ENCODE results near the gene NEUROD4.
A peak's percentile ranks its signal among the peaks of the same experiment; 100 is the strongest.

Gene NEUROD4

DNA sequence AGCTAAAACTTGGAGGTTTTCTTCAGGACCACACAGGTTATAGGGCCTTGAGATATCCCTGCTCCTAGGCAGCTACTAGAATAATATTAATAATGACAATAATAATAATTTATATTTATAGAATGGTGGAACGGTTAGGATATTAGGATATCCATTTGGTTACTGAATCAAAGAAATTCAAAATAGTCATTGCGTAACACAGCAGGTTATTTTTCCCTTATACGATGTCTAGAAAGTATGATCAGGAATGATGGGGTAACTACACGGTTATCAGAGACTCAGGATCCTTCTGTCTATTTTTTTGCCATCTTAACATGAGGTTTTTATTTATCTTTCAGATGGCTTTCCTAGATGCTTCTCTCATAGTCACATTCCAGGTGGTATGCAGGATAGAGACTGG lies 39.0 kb downstream of the NEUROD4 start:
- no peak for DNase-seq (ENCODE audit: low read depth, low spot score)
- Histone ChIP-seq H3K4me1 (ENCODE audit: control insufficient read depth, insufficient read depth, low read length) (peaks cover 1% of the 10 kb centered on the region; the same call in 1 of the 2 replicates), H3K27me3 (ENCODE audit: control insufficient read depth, insufficient read depth, low read length) (no peaks in the 10 kb centered on the region), H3K27ac (ENCODE audit: low read length) (no peak overlapping the region), H3K36me3 (ENCODE audit: control insufficient read depth, insufficient read depth, low read length) (no peaks in the 10 kb centered on the region), H3K4me3 (ENCODE audit: low read length) (no peak overlapping the region), H3K9me3 (ENCODE audit: control insufficient read depth, insufficient read depth, low read length) (no peaks in the 10 kb centered on the region)
- 100% methylated on average over 1 of the region's 4 CpGs for WGBS (ENCODE audit: insufficient coverage, insufficient read length)

DNA sequence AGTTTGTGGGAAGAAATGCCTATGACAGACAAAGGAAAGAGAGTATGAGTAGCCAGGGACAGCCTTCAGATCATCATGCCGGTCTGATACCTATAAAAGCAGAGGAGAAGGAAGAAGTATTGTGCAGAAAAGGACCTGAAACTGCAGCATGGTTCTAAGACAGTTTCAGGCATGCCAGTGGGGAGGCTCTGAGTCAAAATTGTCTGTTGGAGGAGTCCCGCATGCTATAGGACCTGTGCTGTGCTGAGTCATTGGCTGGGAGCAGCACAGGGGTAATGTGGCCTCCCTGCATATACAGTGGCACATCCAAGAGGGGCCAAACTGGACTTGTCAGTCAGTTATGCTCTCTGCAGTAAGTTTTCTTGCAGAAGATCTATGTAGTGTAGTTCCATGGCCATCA lies 40.7 kb downstream of the NEUROD4 start:
- no peak overlapping the region for H3K27ac ChIP-seq (ENCODE audit: low read length)
- H3K27me3 ChIP-seq (ENCODE audit: control insufficient read depth, insufficient read depth, low read length) = no peaks in the 10 kb centered on the region
- no peaks in the 10 kb centered on the region for H3K36me3 ChIP-seq (ENCODE audit: control insufficient read depth, insufficient read depth, low read length)
- no peak overlapping the region for H3K4me3 ChIP-seq (ENCODE audit: low read length)
- no peaks in the 10 kb centered on the region for H3K9me3 ChIP-seq (ENCODE audit: control insufficient read depth, insufficient read depth, low read length)
- WGBS (ENCODE audit: insufficient coverage, insufficient read length) = no CpG with 5 or more reads among the region's 2 CpGs
- DNase-seq (ENCODE audit: low read depth, low spot score) = no peak
- H3K4me1 ChIP-seq (ENCODE audit: control insufficient read depth, insufficient read depth, low read length) = peaks cover 1% of the 10 kb centered on the region; the same call in 1 of the 2 replicates

DNA sequence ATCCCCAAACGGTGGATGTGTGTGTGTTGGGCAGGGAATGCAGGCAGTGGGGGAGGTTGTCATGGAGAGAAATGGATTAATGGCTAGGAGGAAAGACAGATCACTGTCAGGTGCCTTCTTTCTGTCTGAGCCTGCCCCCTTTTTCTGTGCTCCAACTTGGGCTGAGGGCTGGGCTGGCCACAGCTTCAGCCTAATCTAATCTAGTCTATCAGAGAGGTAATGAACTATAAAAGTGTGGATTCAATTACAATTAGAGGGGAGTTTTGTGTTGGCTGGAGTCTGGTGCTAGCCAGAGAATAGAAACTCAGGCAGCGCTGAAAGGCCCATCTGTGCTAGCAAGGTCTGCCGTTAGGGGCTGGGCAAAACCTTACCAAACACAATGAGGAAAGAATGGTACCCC lies 41.2 kb downstream of the NEUROD4 start:
- peaks cover 1% of the 10 kb centered on the region; the same call in 1 of the 2 replicates for H3K4me1 ChIP-seq (ENCODE audit: control insufficient read depth, insufficient read depth, low read length)
- no peak overlapping the region for H3K27ac ChIP-seq (ENCODE audit: low read length)
- no peaks in the 10 kb centered on the region for H3K27me3 ChIP-seq (ENCODE audit: control insufficient read depth, insufficient read depth, low read length)
- no peaks in the 10 kb centered on the region for H3K36me3 ChIP-seq (ENCODE audit: control insufficient read depth, insufficient read depth, low read length)
- no CpG with 5 or more reads among the region's 3 CpGs for WGBS (ENCODE audit: insufficient coverage, insufficient read length)
- no peak overlapping the region for H3K4me3 ChIP-seq (ENCODE audit: low read length)
- H3K9me3 ChIP-seq (ENCODE audit: control insufficient read depth, insufficient read depth, low read length) = no peaks in the 10 kb centered on the region
- DNase-seq (ENCODE audit: low read depth, low spot score) = no peak

DNA sequence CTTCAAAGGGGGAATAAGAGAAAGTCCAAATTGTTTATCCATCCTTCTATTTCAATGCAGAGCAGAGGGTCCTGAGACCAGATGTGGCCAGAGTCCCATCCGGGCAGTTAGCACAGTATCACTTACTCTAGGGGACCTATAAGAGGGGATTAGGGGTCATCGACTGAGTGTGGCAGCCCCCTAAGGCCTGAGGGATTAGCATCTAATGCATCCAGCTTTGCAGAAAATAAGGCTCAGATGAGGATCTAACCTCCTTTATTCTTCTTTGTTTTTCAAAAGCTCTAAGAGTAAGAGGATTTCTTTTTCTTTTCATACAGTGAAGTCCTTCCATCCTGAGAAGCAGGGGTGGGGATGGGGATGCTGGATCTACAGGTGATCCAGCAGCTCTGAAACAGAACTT lies 43.5 kb downstream of the NEUROD4 start:
- Histone ChIP-seq H3K4me3 (ENCODE audit: low read length) (no peak overlapping the region), H3K27me3 (ENCODE audit: control insufficient read depth, insufficient read depth, low read length) (no peaks in the 10 kb centered on the region), H3K36me3 (ENCODE audit: control insufficient read depth, insufficient read depth, low read length) (no peaks in the 10 kb centered on the region), H3K4me1 (ENCODE audit: control insufficient read depth, insufficient read depth, low read length) (peaks cover 3% of the 10 kb centered on the region; the same call in 1 of the 2 replicates), H3K27ac (ENCODE audit: low read length) (no peak overlapping the region), H3K9me3 (ENCODE audit: control insufficient read depth, insufficient read depth, low read length) (no peaks in the 10 kb centered on the region)
- no peak for DNase-seq (ENCODE audit: low read depth, low spot score)
- WGBS (ENCODE audit: insufficient coverage, insufficient read length) = no CpG with 5 or more reads among the region's 2 CpGs

DNA sequence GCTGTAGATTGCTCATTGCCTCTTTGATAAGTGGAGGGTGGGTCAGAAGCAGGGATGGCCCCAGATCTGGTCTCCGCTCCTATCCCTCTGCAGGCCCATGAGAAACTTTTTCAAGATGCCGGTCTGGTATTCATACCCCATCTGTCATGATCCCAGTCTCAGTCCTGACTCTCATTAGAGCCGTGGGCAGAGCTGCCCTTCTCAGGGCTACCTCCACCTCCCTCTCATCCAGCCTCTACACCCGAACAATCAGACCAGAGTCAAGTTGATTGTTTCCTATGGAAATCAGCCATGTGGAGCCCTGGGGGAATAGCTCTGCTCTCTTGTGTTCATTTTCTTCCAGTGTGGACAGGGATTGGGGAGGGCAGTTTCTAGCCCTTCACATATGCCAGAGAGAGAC lies 45.8 kb downstream of the NEUROD4 start:
- no CpG with 5 or more reads among the region's 4 CpGs for whole genome bisulfite sequencing (ENCODE audit: insufficient coverage, insufficient read length)
- no peak overlapping the region for H3K27ac ChIP-seq (ENCODE audit: low read length)

DNA sequence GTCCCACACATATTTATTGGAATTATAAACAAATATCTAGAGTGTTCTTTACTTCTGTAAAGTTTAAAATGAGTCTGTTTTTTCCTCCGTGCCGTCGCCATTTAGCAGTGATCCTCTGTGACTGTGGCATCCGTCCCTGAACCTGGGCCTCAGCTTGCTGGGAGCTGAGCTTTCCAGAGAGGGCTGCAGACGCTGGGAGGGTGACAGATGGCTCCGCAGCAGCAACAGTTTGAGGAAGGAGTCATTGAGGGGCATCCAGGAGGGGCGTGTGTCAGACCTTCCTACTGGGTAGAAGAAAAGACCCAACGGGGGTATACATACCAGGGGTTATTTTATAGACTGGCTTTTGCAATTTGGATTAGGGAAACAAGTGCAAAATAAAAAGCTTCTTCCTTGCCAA lies 47.9 kb downstream of the NEUROD4 start:
- no CpG with 5 or more reads among the region's 8 CpGs for WGBS (ENCODE audit: insufficient coverage, insufficient read length)
- H3K4me1 ChIP-seq (ENCODE audit: control insufficient read depth, insufficient read depth, low read length) = peaks cover 4% of the 10 kb centered on the region; the same call in 1 of the 2 replicates
- no peaks in the 10 kb centered on the region for H3K27me3 ChIP-seq (ENCODE audit: control insufficient read depth, insufficient read depth, low read length)
- no peaks in the 10 kb centered on the region for H3K9me3 ChIP-seq (ENCODE audit: control insufficient read depth, insufficient read depth, low read length)
- H3K4me3 ChIP-seq (ENCODE audit: low read length) = no peak overlapping the region
- DNase-seq (ENCODE audit: low read depth, low spot score) = no peak
- no peaks in the 10 kb centered on the region for H3K36me3 ChIP-seq (ENCODE audit: control insufficient read depth, insufficient read depth, low read length)
- H3K27ac ChIP-seq (ENCODE audit: low read length) = no peak overlapping the region

More for the DNA sequence above, 45.8 kb downstream of the NEUROD4 start:
- H3K9me3 ChIP-seq (ENCODE audit: control insufficient read depth, insufficient read depth, low read length) = no peaks in the 10 kb centered on the region
- DNase-seq (ENCODE audit: low read depth, low spot score) = no peak
- H3K4me3 ChIP-seq (ENCODE audit: low read length) = no peak overlapping the region
- peaks cover 4% of the 10 kb centered on the region; the same call in 1 of the 2 replicates for H3K4me1 ChIP-seq (ENCODE audit: control insufficient read depth, insufficient read depth, low read length)
- H3K36me3 ChIP-seq (ENCODE audit: control insufficient read depth, insufficient read depth, low read length) = no peaks in the 10 kb centered on the region
- H3K27me3 ChIP-seq (ENCODE audit: control insufficient read depth, insufficient read depth, low read length) = no peaks in the 10 kb centered on the region

DNA sequence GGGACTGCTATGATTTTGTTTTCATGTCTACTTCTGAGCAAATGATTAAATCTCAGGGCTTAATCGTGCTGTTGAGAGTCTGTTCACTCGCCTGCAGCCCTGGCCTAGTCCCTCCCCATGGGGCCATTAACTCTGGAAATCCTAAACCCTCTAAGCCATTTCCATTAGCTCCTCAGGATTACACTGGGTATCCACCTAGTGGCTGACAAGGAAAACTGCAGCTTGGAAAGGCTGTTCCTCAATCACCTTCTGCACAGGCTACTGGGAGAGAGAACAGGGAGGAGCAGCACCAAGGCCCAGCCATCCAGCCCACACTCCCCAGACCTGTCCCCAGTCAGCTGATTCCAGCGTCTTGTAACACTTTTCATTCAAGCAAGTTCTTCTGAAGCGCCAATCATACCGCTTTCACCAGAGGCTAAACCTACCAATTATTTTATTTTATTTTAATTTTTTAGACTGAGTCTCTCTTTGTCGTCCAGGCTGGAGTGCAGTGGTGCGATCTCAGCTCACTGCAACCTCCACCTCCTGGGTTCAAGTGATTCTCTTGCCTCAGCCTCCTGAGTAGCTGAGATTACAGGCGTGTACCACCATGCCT lies 48.7 kb downstream of the NEUROD4 start:
- Histone ChIP-seq H3K27me3 (ENCODE audit: control insufficient read depth, insufficient read depth, low read length) (no peaks in the 10 kb centered on the region), H3K36me3 (ENCODE audit: control insufficient read depth, insufficient read depth, low read length) (no peaks in the 10 kb centered on the region), H3K27ac (ENCODE audit: low read length) (no peak overlapping the region), H3K4me1 (ENCODE audit: control insufficient read depth, insufficient read depth, low read length) (peaks cover 4% of the 10 kb centered on the region; the same call in 1 of the 2 replicates), H3K9me3 (ENCODE audit: control insufficient read depth, insufficient read depth, low read length) (no peaks in the 10 kb centered on the region), H3K4me3 (ENCODE audit: low read length) (no peak overlapping the region)
- no CpG with 5 or more reads among the region's 8 CpGs for WGBS (ENCODE audit: insufficient coverage, insufficient read length)
- peak; percentile 71 for DNase-seq (ENCODE audit: low read depth, low spot score)

DNA sequence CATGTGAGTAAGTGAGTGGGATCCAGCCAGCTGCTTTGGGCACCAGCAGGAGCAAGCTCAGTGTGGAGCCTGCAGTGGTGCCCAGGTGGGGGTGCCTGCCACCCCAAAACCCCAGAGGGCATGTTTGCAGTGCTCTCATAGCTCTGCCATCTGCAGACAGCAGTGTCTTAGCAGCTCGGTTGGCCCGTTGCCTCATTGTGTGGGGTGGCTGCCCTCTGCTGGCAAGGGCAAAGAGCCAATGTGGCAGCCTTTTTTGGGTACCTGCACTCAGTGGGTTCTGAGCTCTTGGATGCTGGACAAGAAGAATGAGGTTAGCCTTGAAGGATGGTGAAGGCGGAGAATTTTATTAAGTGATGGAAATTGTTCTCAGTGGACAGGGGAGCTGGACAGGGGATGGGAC lies 52.3 kb downstream of the NEUROD4 start:
- H3K27me3 ChIP-seq (ENCODE audit: control insufficient read depth, insufficient read depth, low read length) = no peaks in the 10 kb centered on the region
- no peak overlapping the region for H3K4me3 ChIP-seq (ENCODE audit: low read length)
- no CpG with 5 or more reads among the region's 3 CpGs for WGBS (ENCODE audit: insufficient coverage, insufficient read length)
- peak; percentile 43 for DNase-seq (ENCODE audit: low read depth, low spot score)
- no peak overlapping the region for H3K27ac ChIP-seq (ENCODE audit: low read length)
- no peaks in the 10 kb centered on the region for H3K36me3 ChIP-seq (ENCODE audit: control insufficient read depth, insufficient read depth, low read length)
- no peaks in the 10 kb centered on the region for H3K9me3 ChIP-seq (ENCODE audit: control insufficient read depth, insufficient read depth, low read length)
- H3K4me1 ChIP-seq (ENCODE audit: control insufficient read depth, insufficient read depth, low read length) = peaks cover 4% of the 10 kb centered on the region; the same call in 1 of the 2 replicates

DNA sequence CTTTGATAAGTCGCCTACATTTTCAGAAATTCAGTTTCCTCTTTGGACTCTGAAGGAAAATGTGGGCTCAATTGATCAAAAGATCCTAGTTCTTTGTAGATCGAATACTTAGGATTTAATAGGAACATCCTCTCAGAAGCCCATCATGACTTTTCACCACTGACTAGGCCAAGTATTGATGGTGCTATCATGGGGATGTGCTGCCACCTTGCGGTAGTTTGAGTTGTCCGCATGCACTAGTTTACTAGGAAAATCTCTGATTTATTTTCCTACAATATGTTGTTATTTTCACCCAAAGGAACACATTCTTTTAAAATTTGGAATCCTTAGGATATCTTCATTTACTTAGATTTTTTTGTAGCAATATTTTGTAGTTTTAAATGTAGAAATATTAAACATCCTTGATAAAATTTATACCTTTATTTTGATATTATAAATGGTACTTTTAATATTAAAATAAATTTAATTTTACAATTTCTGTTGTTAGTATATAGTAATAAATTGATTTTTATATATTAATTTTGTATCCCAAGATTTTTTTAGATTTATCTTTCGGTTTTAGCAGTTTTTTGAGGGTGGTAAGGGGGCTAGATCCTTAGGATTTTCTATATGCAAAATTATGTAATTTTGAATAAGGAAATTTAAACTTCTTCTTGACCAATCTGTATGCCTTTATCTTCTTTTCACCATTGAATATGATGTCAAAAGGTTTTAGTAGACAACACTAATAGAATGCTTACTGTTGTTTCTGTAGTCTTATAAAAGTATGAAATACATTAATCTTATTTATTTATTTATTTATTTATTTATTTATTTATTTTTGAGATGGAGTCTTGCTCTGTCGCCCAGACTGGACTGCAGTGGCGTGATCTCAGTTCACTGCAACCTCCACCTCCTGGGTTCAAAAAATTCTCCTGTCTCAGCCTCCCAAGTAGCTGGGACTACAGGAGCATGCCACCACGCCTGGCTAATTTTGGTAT lies 53.6 kb downstream of the NEUROD4 start:
- H3K36me3 ChIP-seq (ENCODE audit: control insufficient read depth, insufficient read depth, low read length) = no peaks in the 10 kb centered on the region
- H3K27me3 ChIP-seq (ENCODE audit: control insufficient read depth, insufficient read depth, low read length) = no peaks in the 10 kb centered on the region
- H3K27ac ChIP-seq (ENCODE audit: low read length) = no peak overlapping the region
- H3K4me3 ChIP-seq (ENCODE audit: low read length) = no peak overlapping the region
- no peaks in the 10 kb centered on the region; the same call in 1 of the 2 replicates for H3K4me1 ChIP-seq (ENCODE audit: control insufficient read depth, insufficient read depth, low read length)
- peak; percentile 60 for DNase-seq (ENCODE audit: low read depth, low spot score)
- H3K9me3 ChIP-seq (ENCODE audit: control insufficient read depth, insufficient read depth, low read length) = no peaks in the 10 kb centered on the region
- no CpG with 5 or more reads among the region's 8 CpGs for WGBS (ENCODE audit: insufficient coverage, insufficient read length)

DNA sequence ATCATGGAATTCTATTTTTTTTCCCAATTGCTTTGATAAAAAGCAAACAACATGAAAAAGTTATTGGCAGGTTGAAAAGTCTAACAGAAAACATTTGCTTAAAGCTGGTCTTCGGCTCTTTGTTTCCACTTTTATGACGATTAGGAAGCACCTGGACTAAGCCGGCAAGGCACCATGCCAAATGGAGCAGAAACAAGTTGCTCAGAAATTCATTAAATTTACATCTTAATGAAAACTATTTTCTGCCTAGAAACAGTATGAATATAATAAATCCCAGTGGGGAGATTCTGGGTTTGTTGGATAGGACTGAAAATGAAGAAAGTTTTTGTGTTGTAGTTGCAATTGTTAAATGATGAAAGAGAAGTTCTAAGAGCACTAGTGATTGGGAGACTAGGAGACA lies 55.0 kb downstream of the NEUROD4 start:
- Histone ChIP-seq H3K27me3 (ENCODE audit: control insufficient read depth, insufficient read depth, low read length) (no peaks in the 10 kb centered on the region), H3K36me3 (ENCODE audit: control insufficient read depth, insufficient read depth, low read length) (no peaks in the 10 kb centered on the region), H3K4me1 (ENCODE audit: control insufficient read depth, insufficient read depth, low read length) (no peaks in the 10 kb centered on the region), H3K27ac (ENCODE audit: low read length) (no peak overlapping the region), H3K9me3 (ENCODE audit: control insufficient read depth, insufficient read depth, low read length) (no peaks in the 10 kb centered on the region), H3K4me3 (ENCODE audit: low read length) (no peak overlapping the region)
- no peak for DNase-seq (ENCODE audit: low read depth, low spot score)
- WGBS (ENCODE audit: insufficient coverage, insufficient read length) = no CpG with 5 or more reads among the region's 3 CpGs

All from iPS DF 6.9 (cell line).